Coronary artery (tissue), 2 donors: ENCODE data around the gene MBNL3.
"Not testable (repeated sequence)": the region's sequence is repeated elsewhere in the genome, so short reads cannot be mapped to it uniquely, and the experiment has no call there.

Source experiments
- DNase-seq: peaks from one replicate; pipeline ENCODE4 v3.0.0-alpha.2; 2017; ENCODE audit warnings: low spot score
- H3K27ac ChIP-seq, 2 donors: fragments of 200-600 bp; sonication (generic); one replicate each; pipeline ENCODE4 v1.5.1; 2016 to 2019
- H3K4me3 ChIP-seq: fragments of 200-600 bp; sonication (generic); 2 replicates; pipeline ENCODE4 v1.5.1; 2016; ENCODE audit warnings: mild to moderate bottlenecking, moderate library complexity
- CTCF ChIP-seq: fragments of 200-600 bp; sonication (generic); IDR thresholded peaks from one replicate; pipeline ENCODE4 v1.5.1; 2019; ENCODE audit warnings: antibody characterized with exemption

The MBNL3 gene

GRCh38 chrX:132331000-132331399 is 157.8 kb downstream of the MBNL3 start:
- DNase-seq = no peak
- Histone ChIP-seq H3K27ac (no peak overlapping the region), H3K4me3 (no peak overlapping the region)
- no peak for TF ChIP-seq CTCF

GRCh38 chrX:132330156-132330729 is 158.6 kb downstream of the MBNL3 start:
- Histone ChIP-seq H3K4me3 (no peak overlapping the region), H3K27ac (no peak overlapping the region)
- no peak for DNase-seq
- no peak for TF ChIP-seq CTCF

GRCh38 chrX:132326960-132327359 is 161.9 kb downstream of the MBNL3 start:
- H3K27ac ChIP-seq, DNase-seq, H3K4me3 ChIP-seq: not testable (repeated sequence)
